Central memory CD8-positive, alpha-beta T cell (primary cell): ENCODE results near the gene OR7G2.

Source experiments
- ATAC-seq: fragments of 150-1000 bp; cut with Tn5 transposase; replicated peaks from 2 replicates; pipeline ENCODE4 v1.10.0; 2022; ENCODE audit warnings: mild to moderate bottlenecking, moderate FRiP score, moderate number of reproducible peaks; ENCODE audit not compliant: poor library complexity, severe bottlenecking; ENCODE audit errors: extremely low read depth
- DNase-seq, 2 donors: peaks; one replicate each; pipeline ENCODE4 v3.0.0; 2021; ENCODE audit warnings: low spot score in 2 of 2
- H3K27ac Mint-ChIP-seq: one replicate; pipeline ENCODE4 v1.8.0; 2022; ENCODE audit warnings: low read depth, mild to moderate bottlenecking, moderate library complexity, mixed read lengths
- H3K27me3 Mint-ChIP-seq: one replicate; pipeline ENCODE4 v1.8.0; 2022; ENCODE audit warnings: mixed read lengths
- H3K36me3 Mint-ChIP-seq: one replicate; pipeline ENCODE4 v1.8.0; 2022; ENCODE audit warnings: mild to moderate bottlenecking, moderate library complexity, mixed read lengths; ENCODE audit not compliant: insufficient read depth
- H3K4me1 Mint-ChIP-seq: one replicate; pipeline ENCODE4 v1.8.0; 2022; ENCODE audit warnings: mixed read lengths
- H3K4me3 Mint-ChIP-seq: one replicate; pipeline ENCODE4 v1.8.0; 2022; ENCODE audit warnings: mild to moderate bottlenecking, moderate library complexity, mixed read lengths
- H3K9me3 Mint-ChIP-seq: one replicate; pipeline ENCODE4 v1.8.0; 2022; ENCODE audit warnings: mixed read lengths

Gene OR7G2

DNA sequence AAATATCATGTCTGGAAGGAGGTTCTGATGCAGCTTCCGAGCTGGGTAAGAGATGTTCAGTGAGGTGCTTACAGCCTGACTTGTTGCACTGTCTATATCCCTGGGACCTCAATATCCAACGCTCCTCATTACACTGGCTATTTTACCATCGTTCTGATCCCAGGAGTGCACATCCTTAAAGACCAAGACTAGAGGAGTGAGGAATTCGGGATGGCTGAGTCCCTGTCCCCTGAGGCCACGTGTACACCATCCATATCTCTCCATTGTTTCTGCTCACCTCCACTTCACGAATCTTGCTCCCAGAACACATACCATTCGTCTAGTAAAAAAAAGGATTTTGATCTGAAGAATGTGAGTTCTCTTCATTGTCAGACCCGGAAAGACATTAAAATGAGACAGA is at the start of gene OR7G2:
Gene OR7G2, minus strand, starts transcription at position 101 of the 400 bp plus-strand sequence. CDS start 4,232 bp downstream, outside the sequence.
- DNase-seq (no peak), ATAC-seq (no peak)
- no peaks in the 10 kb centered on the region for H3K4me1 Mint-ChIP-seq
- H3K27ac Mint-ChIP-seq, result no peak within 1 kb of the TSS
- no peaks in the 10 kb centered on the region for H3K9me3 Mint-ChIP-seq
- no peak within 1 kb of the TSS for H3K4me3 Mint-ChIP-seq
- H3K27me3 Mint-ChIP-seq, result peaks cover 67% of the 10 kb centered on the region
- H3K36me3 Mint-ChIP-seq, result no peaks in the 10 kb centered on the region

- no peak overlapping the region for H3K4me3 Mint-ChIP-seq
- no peak for ATAC-seq
- H3K4me1 Mint-ChIP-seq, result peaks cover 32% of the 10 kb centered on the region
- no peak overlapping the region for H3K27ac Mint-ChIP-seq
- no peak for DNase-seq
- H3K9me3 Mint-ChIP-seq, result no peaks in the 10 kb centered on the region
- H3K36me3 Mint-ChIP-seq, result peaks cover 50% of the 10 kb centered on the region
- no peaks in the 10 kb centered on the region for H3K27me3 Mint-ChIP-seq
Observed at GRCh38 chr19:9156304-9156703, 49.0 kb upstream of the OR7G2 start.

- no peak for DNase-seq
- H3K4me1 Mint-ChIP-seq, result peaks cover 39% of the 10 kb centered on the region
- no peaks in the 10 kb centered on the region for H3K9me3 Mint-ChIP-seq
- H3K27ac Mint-ChIP-seq, result peak overlapping the region; percentile 69
- ATAC-seq, result no peak
- peaks cover 50% of the 10 kb centered on the region for H3K36me3 Mint-ChIP-seq
- no peak overlapping the region for H3K4me3 Mint-ChIP-seq
- no peaks in the 10 kb centered on the region for H3K27me3 Mint-ChIP-seq
Observed at GRCh38 chr19:9155591-9155990, 48.3 kb upstream of the OR7G2 start.

- ATAC-seq (peak; percentile 82), DNase-seq (no peak)
- no peak overlapping the region for H3K4me3 Mint-ChIP-seq
- H3K36me3 Mint-ChIP-seq, result peaks cover 25% of the 10 kb centered on the region
- H3K27me3 Mint-ChIP-seq, result no peaks in the 10 kb centered on the region
- peak overlapping the region; percentile 83 for H3K27ac Mint-ChIP-seq
- H3K9me3 Mint-ChIP-seq, result no peaks in the 10 kb centered on the region
- H3K4me1 Mint-ChIP-seq, result peaks cover 74% of the 10 kb centered on the region
Observed at GRCh38 chr19:9151367-9151766, 44.1 kb upstream of the OR7G2 start.

DNA sequence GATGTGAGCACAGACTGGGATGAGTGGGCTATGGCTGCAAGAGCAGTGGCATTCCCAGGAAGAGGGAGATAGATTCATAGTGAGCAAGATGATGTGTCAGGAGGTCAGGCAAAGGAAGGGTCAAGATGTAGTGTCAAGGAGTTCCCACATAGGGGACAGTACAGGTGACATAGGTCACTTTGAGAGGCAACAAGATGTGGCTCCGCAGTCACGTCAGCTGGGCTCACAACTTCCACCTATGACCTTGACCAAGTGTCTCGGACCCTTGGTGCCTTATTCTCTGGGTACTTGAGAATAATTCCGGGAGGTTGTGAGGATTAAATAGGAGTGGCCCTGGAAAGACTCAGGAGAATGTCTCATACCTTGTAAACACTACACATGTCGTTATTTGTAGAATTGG is 43.4 kb upstream of the OR7G2 start:
- no peak for ATAC-seq
- H3K4me1 Mint-ChIP-seq, result peaks cover 74% of the 10 kb centered on the region
- peaks cover 22% of the 10 kb centered on the region for H3K36me3 Mint-ChIP-seq
- no peaks in the 10 kb centered on the region for H3K27me3 Mint-ChIP-seq
- H3K9me3 Mint-ChIP-seq, result peaks cover 2% of the 10 kb centered on the region
- no peak for DNase-seq
- peak overlapping the region; percentile 83 for H3K27ac Mint-ChIP-seq
- H3K4me3 Mint-ChIP-seq, result peak overlapping the region; percentile 26

- Mint-ChIP-seq H3K27me3 (no peaks in the 10 kb centered on the region), H3K9me3 (peaks cover 5% of the 10 kb centered on the region), H3K4me3 (peak overlapping the region; percentile 26), H3K27ac (peak overlapping the region; percentile 39), H3K4me1 (peaks cover 67% of the 10 kb centered on the region), H3K36me3 (peaks cover 21% of the 10 kb centered on the region)
- no peak for ATAC-seq
- DNase-seq, result no peak
Observed at GRCh38 chr19:9149997-9150396, 42.7 kb upstream of the OR7G2 start.

DNA sequence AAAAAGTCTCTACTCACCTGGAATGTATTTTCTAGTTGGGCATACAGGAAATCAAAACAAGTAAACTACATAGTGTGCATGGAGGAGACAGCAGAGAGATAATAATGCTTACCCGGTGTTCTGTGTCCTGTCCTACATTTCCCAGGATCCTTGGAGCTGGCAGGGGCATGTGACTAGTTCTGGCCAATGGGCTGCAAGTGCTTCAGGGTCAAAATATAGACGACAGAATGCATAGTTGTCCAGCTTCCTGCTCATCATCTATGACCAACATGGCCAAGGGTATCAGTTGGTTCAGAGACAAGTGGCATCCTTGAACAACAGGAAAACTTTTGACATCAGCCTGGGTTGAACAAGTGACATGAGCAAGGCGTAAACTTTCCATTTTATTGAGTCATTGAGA is 41.4 kb upstream of the OR7G2 start:
- H3K4me3 Mint-ChIP-seq, result peak overlapping the region; percentile 26
- peaks cover 68% of the 10 kb centered on the region for H3K4me1 Mint-ChIP-seq
- ATAC-seq, result no peak
- H3K36me3 Mint-ChIP-seq, result peaks cover 24% of the 10 kb centered on the region
- no peaks in the 10 kb centered on the region for H3K27me3 Mint-ChIP-seq
- no peak for DNase-seq
- peaks cover 13% of the 10 kb centered on the region for H3K9me3 Mint-ChIP-seq
- peak overlapping the region; percentile 39 for H3K27ac Mint-ChIP-seq

GRCh38 chr19:9146882-9147281 is 39.6 kb upstream of the OR7G2 start:
- no peaks in the 10 kb centered on the region for H3K27me3 Mint-ChIP-seq
- ATAC-seq (no peak), DNase-seq (no peak)
- peaks cover 24% of the 10 kb centered on the region for H3K36me3 Mint-ChIP-seq
- H3K4me3 Mint-ChIP-seq, result no peak overlapping the region
- H3K4me1 Mint-ChIP-seq, result peaks cover 72% of the 10 kb centered on the region
- H3K9me3 Mint-ChIP-seq, result peaks cover 13% of the 10 kb centered on the region
- no peak overlapping the region for H3K27ac Mint-ChIP-seq

DNA sequence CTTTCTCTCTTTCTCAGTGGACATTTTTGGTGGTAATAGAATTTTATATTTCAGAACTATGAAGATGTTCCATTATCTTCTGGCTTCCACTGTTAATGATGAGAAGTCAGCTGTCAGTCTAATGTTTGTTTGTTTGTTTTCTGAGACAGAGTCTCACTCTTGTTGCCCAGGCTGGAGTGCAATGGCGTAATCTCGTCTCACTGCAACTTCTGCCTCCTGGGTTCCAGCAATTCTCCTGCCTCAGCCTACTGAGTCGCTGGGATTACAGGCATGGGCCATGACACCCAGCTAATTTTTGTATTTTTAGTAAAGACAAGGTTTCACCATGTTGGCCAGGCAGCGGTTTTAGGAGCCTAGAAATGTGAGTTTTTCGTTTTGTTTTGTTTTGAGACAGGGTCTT is 37.6 kb upstream of the OR7G2 start:
- Mint-ChIP-seq H3K27ac (no peak overlapping the region), H3K9me3 (peaks cover 13% of the 10 kb centered on the region), H3K4me1 (peaks cover 73% of the 10 kb centered on the region), H3K4me3 (no peak overlapping the region), H3K36me3 (peaks cover 24% of the 10 kb centered on the region), H3K27me3 (no peaks in the 10 kb centered on the region)
- no peak for DNase-seq
- no peak for ATAC-seq

DNA sequence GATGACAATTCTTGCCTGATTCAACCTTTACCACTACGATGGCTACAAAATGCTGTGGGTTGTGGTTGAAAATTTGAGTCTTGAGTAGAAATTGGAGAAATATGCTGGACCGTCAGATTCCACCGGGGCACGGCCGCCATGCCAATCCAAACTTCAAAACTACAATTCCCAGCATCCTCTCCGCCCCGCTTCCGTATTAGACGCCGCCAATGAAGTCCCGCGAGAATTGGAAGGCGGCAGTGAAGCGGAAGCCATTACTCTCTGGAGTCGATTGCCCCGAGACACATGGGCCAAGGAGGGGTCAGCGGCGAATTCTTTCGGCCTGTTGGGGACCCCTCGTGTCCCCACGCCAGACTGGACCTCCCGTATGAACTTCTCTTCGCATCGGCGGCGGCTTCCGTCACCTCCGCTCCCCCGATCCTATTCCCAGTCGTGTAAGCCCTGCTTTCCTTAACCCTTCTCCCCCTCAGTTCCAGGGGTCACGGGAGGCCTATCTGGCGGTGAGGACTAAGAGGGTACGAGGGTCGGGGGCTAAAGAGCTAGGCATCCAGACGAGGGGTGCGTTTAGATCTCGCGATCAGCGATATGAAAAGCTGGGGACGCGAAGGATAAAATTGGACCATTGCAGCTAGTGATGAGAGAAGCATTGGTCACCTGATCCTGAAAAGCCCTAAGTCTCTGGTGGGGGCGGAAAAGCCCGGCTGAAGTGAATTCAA is 33.0 kb upstream of the OR7G2 start, which contains the start of gene ZNF317:
Gene ZNF317, plus strand, starts transcription at position 239 of the 716 bp plus-strand sequence. CDS start 15,620 bp downstream, outside the sequence.
- peak; percentile 78 to 83 for DNase-seq

DNA sequence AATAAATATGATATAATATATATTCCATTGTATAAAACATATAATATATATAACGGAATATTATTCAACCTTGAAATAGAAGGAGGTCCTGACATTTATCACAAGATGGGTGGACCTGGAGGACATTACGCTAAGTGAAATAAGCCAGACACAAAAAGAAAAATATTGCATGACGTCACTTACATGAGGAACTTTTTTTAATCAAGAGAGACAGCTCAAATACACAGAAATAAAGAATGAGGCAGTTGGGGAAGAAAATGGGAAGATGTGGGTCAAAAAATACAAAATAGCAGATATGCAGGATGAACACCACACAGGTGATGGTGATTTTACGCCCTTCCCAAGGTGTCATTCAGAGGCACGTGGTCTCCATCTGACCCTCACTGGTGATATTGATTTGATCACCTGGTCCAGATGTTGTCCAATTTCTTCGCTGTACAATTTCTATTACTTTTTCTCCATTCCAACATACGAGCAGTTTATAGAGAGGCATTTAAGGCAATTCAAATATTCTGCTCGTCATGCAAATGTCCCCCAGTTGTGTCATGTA is 32.4 kb upstream of the OR7G2 start:
- H3K27me3 Mint-ChIP-seq, result no peaks in the 10 kb centered on the region
- H3K9me3 Mint-ChIP-seq, result peaks cover 6% of the 10 kb centered on the region
- ATAC-seq (peak; percentile 13), DNase-seq (no peak)
- H3K4me1 Mint-ChIP-seq, result peaks cover 47% of the 10 kb centered on the region
- peaks cover 7% of the 10 kb centered on the region for H3K36me3 Mint-ChIP-seq
- H3K27ac Mint-ChIP-seq, result peak overlapping the region; percentile 98
- H3K4me3 Mint-ChIP-seq, result peak overlapping the region; percentile 98

More for the DNA sequence above, 33.0 kb upstream of the OR7G2 start, which contains the start of gene ZNF317:
- Mint-ChIP-seq H3K27me3 (no peaks in the 10 kb centered on the region), H3K36me3 (peaks cover 12% of the 10 kb centered on the region), H3K4me3 (peak within 1 kb of the TSS; percentile 98), H3K27ac (peak within 1 kb of the TSS; percentile 98), H3K9me3 (peaks cover 8% of the 10 kb centered on the region), H3K4me1 (peaks cover 49% of the 10 kb centered on the region)
- peak; percentile 90 for ATAC-seq

- Mint-ChIP-seq H3K4me3 (no peak overlapping the region), H3K4me1 (no peaks in the 10 kb centered on the region), H3K27ac (no peak overlapping the region), H3K9me3 (no peaks in the 10 kb centered on the region), H3K36me3 (peaks cover 2% of the 10 kb centered on the region), H3K27me3 (peaks cover 8% of the 10 kb centered on the region)
- no peak for DNase-seq
- ATAC-seq, result no peak
Observed at GRCh38 chr19:9132422-9132821, 25.1 kb upstream of the OR7G2 start.

DNA sequence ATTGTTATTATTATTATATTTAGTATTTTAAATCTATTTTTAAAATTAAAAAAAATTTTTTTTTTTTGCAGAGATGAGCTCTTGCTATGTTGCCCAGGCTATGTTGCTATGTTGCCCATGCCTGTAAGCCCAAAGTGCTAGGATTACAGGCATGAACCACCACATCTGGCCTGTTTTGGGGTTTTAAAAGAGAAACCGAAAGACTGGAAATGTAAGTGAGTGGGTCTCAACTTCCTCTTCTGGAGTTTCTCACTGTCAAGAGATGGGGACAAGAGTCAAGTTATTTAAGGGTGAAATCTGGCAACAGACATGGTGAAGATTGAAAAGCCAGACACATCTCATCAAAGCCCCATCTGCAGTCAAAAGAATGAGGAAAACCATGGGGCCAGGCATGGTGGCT is 23.7 kb upstream of the OR7G2 start:
- Mint-ChIP-seq H3K36me3 (peaks cover 2% of the 10 kb centered on the region), H3K27ac (no peak overlapping the region), H3K9me3 (no peaks in the 10 kb centered on the region), H3K4me3 (no peak overlapping the region), H3K4me1 (no peaks in the 10 kb centered on the region), H3K27me3 (peaks cover 23% of the 10 kb centered on the region)
- ATAC-seq (no peak), DNase-seq (no peak)
